NB4 (cell line): ENCODE data around the gene METRNL.
"Not testable (repeated sequence)": the region's sequence is repeated elsewhere in the genome, so short reads cannot be mapped to it uniquely, and the experiment has no call there.

Experiments used
- DNase-seq: peaks from one replicate; pipeline ENCODE4 v3.0.0; 2010; ENCODE audit warnings: low read depth
- H3K4me3 ChIP-seq: one replicate; pipeline ENCODE4 v1.5.1; 2011; ENCODE audit warnings: mild to moderate bottlenecking, low read depth, low read length, moderate library complexity
- MYC ChIP-seq: IDR thresholded peaks from 2 replicates; pipeline ENCODE4 v1.6.1; 2011; ENCODE audit warnings: low read depth, low read length
- POLR2A ChIP-seq: IDR thresholded peaks from 2 replicates; pipeline ENCODE4 v1.6.1; 2011; ENCODE audit warnings: mild to moderate bottlenecking; ENCODE audit not compliant: insufficient read length; ENCODE audit errors: extremely low read depth
- TF ChIP-seq, protein P1 (sequence below): IDR thresholded peaks from 2 replicates; pipeline ENCODE4 v1.6.1; 2011; ENCODE audit warnings: low read depth, low read length
- TF ChIP-seq, protein P2 (sequence below): IDR thresholded peaks from one replicate; pipeline ENCODE4 v1.5.1; 2012; ENCODE audit warnings: low read depth, low read length

METRNL gene

GRCh38 chr17:83131401-83132011, 52.1 kb downstream of the METRNL start:
- no peak for DNase-seq
- H3K4me3 ChIP-seq = no peak overlapping the region
- TF ChIP-seq MYC (no peak), POLR2A (no peak)
- TF ChIP-seq, protein P1, sequence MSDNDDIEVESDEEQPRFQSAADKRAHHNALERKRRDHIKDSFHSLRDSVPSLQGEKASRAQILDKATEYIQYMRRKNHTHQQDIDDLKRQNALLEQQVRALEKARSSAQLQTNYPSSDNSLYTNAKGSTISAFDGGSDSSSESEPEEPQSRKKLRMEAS = no peak
- TF ChIP-seq, protein P2, sequence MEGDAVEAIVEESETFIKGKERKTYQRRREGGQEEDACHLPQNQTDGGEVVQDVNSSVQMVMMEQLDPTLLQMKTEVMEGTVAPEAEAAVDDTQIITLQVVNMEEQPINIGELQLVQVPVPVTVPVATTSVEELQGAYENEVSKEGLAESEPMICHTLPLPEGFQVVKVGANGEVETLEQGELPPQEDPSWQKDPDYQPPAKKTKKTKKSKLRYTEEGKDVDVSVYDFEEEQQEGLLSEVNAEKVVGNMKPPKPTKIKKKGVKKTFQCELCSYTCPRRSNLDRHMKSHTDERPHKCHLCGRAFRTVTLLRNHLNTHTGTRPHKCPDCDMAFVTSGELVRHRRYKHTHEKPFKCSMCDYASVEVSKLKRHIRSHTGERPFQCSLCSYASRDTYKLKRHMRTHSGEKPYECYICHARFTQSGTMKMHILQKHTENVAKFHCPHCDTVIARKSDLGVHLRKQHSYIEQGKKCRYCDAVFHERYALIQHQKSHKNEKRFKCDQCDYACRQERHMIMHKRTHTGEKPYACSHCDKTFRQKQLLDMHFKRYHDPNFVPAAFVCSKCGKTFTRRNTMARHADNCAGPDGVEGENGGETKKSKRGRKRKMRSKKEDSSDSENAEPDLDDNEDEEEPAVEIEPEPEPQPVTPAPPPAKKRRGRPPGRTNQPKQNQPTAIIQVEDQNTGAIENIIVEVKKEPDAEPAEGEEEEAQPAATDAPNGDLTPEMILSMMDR = no peak

- H3K4me3 ChIP-seq = no peak overlapping the region
- no peak for TF ChIP-seq POLR2A
- TF ChIP-seq, protein P1 = no peak
- TF ChIP-seq MYC = no peak
- TF ChIP-seq, protein P2 = no peak
- no peak for DNase-seq
Measured at GRCh38 chr17:83132251-83133081, 53.1 kb downstream of the METRNL start.

- no peak overlapping the region for H3K4me3 ChIP-seq
- no peak for DNase-seq
- TF ChIP-seq POLR2A = no peak
- TF ChIP-seq, protein P2 = no peak
- no peak for TF ChIP-seq MYC
- TF ChIP-seq, protein P1 = no peak
Measured at GRCh38 chr17:83133302-83134121, 54.1 kb downstream of the METRNL start.

DNA sequence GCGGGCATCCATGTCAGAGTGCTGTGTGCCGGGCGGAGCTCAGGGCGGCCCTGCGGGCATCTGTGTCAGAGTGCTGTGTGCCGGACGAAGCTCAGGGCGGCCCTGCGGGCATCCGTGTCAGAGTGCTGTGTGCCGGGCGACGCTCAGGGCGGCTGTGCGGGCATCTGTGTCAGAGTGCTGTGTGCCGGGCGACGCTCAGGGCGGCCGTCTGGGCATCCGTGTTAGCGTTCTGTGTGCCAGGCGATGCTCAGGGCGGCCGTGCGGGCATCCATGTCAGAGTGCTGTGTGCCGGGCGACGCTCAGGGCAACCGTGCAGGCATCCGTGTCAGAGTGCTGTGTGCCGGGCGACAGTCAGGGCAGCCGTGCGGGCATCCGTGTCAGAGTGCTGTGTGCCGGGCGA, 55.0 kb downstream of the METRNL start:
- DNase-seq, H3K4me3 ChIP-seq: not testable (repeated sequence)

- no peak overlapping the region for H3K4me3 ChIP-seq
- no peak for DNase-seq
- TF ChIP-seq MYC = no peak
- TF ChIP-seq, protein P2 = no peak
- no peak for TF ChIP-seq POLR2A
- TF ChIP-seq, protein P1 = no peak
Measured at GRCh38 chr17:83135692-83136091, 56.3 kb downstream of the METRNL start.

DNA sequence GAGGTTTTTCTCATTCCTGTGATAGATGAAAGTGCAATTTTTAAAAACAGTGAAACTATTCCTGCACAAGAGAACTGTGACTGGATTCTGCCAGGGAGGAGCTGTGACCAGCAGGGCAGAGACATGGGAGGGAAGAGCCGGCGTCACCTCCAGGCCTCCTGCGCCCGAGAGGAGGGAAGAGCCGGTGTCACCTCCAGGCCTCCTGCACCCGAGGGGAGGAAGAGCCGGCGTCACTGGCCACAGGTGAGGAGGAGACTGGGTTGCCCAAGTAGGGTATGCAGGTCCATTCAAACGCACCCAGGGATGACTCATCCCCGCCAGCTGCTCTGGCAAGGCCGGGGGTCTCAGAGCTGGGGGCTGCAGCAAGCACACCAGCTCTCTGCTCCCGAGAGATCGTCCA, 56.7 kb downstream of the METRNL start:
- H3K4me3 ChIP-seq = no peak overlapping the region
- no peak for DNase-seq
- TF ChIP-seq, protein P2 = no peak
- TF ChIP-seq, protein P1 = no peak
- no peak for TF ChIP-seq MYC
- TF ChIP-seq POLR2A = no peak
